ENCODE measurements around the gene CARM1. TPM values are rescaled to one million over a fixed set of nuclear protein-coding genes. Genes with fewer than 3 reads are reported as not detected.

The CARM1 gene
- total and polyA plus RNA-seq, 8 donors, result 5.2 to 21.0 (median 16.9) TPM

GRCh38 chr19:10960314-10961072 is 89.1 kb downstream of the CARM1 start, which contains the start of gene SMARCA4:
Gene SMARCA4 (plus strand): TSS chr19:10961030. CDS start chr19:10984152, 23,122 bp downstream.
- 0 to 1% (median 0%) methylated on average over 5 to 99 of the region's 100 CpGs for WGBS, 5 donors
- no peaks in the 10 kb centered on the region for H3K9me3 ChIP-seq
- peak within 1 kb of the TSS; percentile 90 to 98 (median 96) for H3K27ac ChIP-seq
- peak within 1 kb of the TSS; percentile 81 to 91 (median 90) for H3K4me3 ChIP-seq
- DNase-seq, result peak; percentile 99 to 100
- no peaks in the 10 kb centered on the region for H3K36me3 ChIP-seq
- TF ChIP-seq EP300 (IDR thresholded peaks at IDR 0.05) (no peak), POLR2AphosphoS5 (IDR thresholded peaks at IDR 0.05) (peak; percentile 95 to 98 (median 97)), CTCF (IDR thresholded peaks at IDR 0.05) (no peak), POLR2A (IDR thresholded peaks at IDR 0.05) (peak in 2 of 4 donors; percentile 72 to 91)
- peaks cover 15 to 47% (median 33%) of the 10 kb centered on the region in 4 donors for H3K4me1 ChIP-seq
- intact Hi-C loops (cut with DNase I; ENCODE audit: low total_unique reads), result no loop called here
- no peaks in the 10 kb centered on the region for H3K27me3 ChIP-seq

GRCh38 chr19:10961073-10961860 is 89.9 kb downstream of the CARM1 start:
- no peaks in the 10 kb centered on the region for H3K27me3 ChIP-seq
- no peak for TF ChIP-seq POLR2AphosphoS5 (IDR thresholded peaks at IDR 0.05)
- no peak for TF ChIP-seq EP300 (IDR thresholded peaks at IDR 0.05)
- no peak for TF ChIP-seq POLR2A (IDR thresholded peaks at IDR 0.05)
- no peak for TF ChIP-seq CTCF (IDR thresholded peaks at IDR 0.05)
- no peaks in the 10 kb centered on the region for H3K9me3 ChIP-seq
- peaks cover 15 to 51% (median 33%) of the 10 kb centered on the region in 4 donors for H3K4me1 ChIP-seq
- H3K36me3 ChIP-seq, result no peaks in the 10 kb centered on the region
- H3K4me3 ChIP-seq, result peak overlapping the region; percentile 81 to 91 (median 90)
- 0 to 1% (median 1%) methylated on average over 16 to 92 of the region's 92 CpGs for WGBS, 5 donors
- peak overlapping the region; percentile 81 to 96 (median 87) for H3K27ac ChIP-seq
- intact Hi-C loops (cut with DNase I; ENCODE audit: low total_unique reads), result no loop called here
- DNase-seq, result peak in 1 of 2 donors; percentile 61

- Histone ChIP-seq H3K36me3 (no peaks in the 10 kb centered on the region), H3K4me1 (peaks cover 15 to 60% (median 37%) of the 10 kb centered on the region in 4 donors), H3K4me3 (peak overlapping the region in 1 of 4 donors; percentile 81), H3K27me3 (no peaks in the 10 kb centered on the region), H3K27ac (peak overlapping the region in 1 of 5 donors; percentile 96), H3K9me3 (no peaks in the 10 kb centered on the region)
- DNase-seq, result no peak
- 82 to 86% (median 84%) methylated on average over 9 to 10 of the region's 10 CpGs for WGBS, 5 donors
- TF ChIP-seq POLR2A (IDR thresholded peaks at IDR 0.05) (no peak), POLR2AphosphoS5 (IDR thresholded peaks at IDR 0.05) (no peak), EP300 (IDR thresholded peaks at IDR 0.05) (no peak), CTCF (IDR thresholded peaks at IDR 0.05) (no peak)
- intact Hi-C loops (cut with DNase I; ENCODE audit: low total_unique reads), result no loop called here
Observed at GRCh38 chr19:10962863-10963262, 91.5 kb downstream of the CARM1 start.

- 64 to 82% (median 70%) methylated on average over 4 of the region's 4 CpGs for WGBS, 5 donors
- peaks cover 15 to 66% (median 42%) of the 10 kb centered on the region in 4 donors for H3K4me1 ChIP-seq
- no peaks in the 10 kb centered on the region for H3K9me3 ChIP-seq
- H3K27ac ChIP-seq, result peak overlapping the region in 2 of 5 donors; percentile 4 to 27
- intact Hi-C loops (cut with DNase I; ENCODE audit: low total_unique reads), result no loop called here
- no peaks in the 10 kb centered on the region for H3K27me3 ChIP-seq
- TF ChIP-seq CTCF (IDR thresholded peaks at IDR 0.05), result no peak
- no peak for TF ChIP-seq POLR2AphosphoS5 (IDR thresholded peaks at IDR 0.05)
- TF ChIP-seq POLR2A (IDR thresholded peaks at IDR 0.05), result no peak
- no peak for TF ChIP-seq EP300 (IDR thresholded peaks at IDR 0.05)
- no peaks in the 10 kb centered on the region for H3K36me3 ChIP-seq
- H3K4me3 ChIP-seq, result no peak overlapping the region
- DNase-seq, result no peak
Observed at GRCh38 chr19:10963865-10964264, 92.5 kb downstream of the CARM1 start.

Data from stomach (tissue), 9 donors.